Esophagus squamous epithelium (tissue), 5 donors: ENCODE results near the gene TDRD7. TPM values are rescaled to one million over a fixed set of nuclear protein-coding genes. Genes with fewer than 3 reads are reported as not detected.

Experiments
- DNase-seq: peaks from one replicate; lab custom pipeline; 2025; lab: John Stamatoyannopoulos, UW
- H3K27ac ChIP-seq, 4 donors: fragments of 200-600 bp; sonication (generic); one replicate each; pipeline ENCODE4 v1.5.1; 2016 to 2019; ENCODE audit warnings: mild to moderate bottlenecking in 1 of 4
- H3K27me3 ChIP-seq, 4 donors: fragments of 200-600 bp; sonication (generic); 1 replicate in 3 of 4; 2 replicates in 1 of 4; pipeline versions ENCODE4 v1.5.1 to v1.6.0; 2017 to 2021; ENCODE audit warnings: antibody characterized with exemption in 1 of 4
- H3K36me3 ChIP-seq, 3 donors: fragments of 200-600 bp; sonication (generic); one replicate each; pipeline ENCODE4 v1.5.1; 2016 to 2019
- H3K4me1 ChIP-seq, 3 donors: fragments of 200-600 bp; sonication (generic); one replicate each; pipeline ENCODE4 v1.5.1; 2017 to 2019
- H3K4me3 ChIP-seq, 4 donors: fragments of 200-600 bp; sonication (generic); 1 replicate in 3 of 4; 2 replicates in 1 of 4; pipeline ENCODE4 v1.5.1; 2016 to 2019; ENCODE audit warnings: mild to moderate bottlenecking in 2 of 4, moderate library complexity in 1 of 4
- H3K9me3 ChIP-seq, 3 donors: fragments of 200-600 bp; sonication (generic); one replicate each; pipeline ENCODE4 v1.5.1; 2016 to 2019
- CTCF ChIP-seq, 6 experiments: fragments of 450-650 bp in 4 of 6; fragments of 200-600 bp in 2 of 6; sonication (generic) in 2 of 6; IDR thresholded peaks; one replicate each; pipeline ENCODE4 v1.5.1; 2016 to 2019; ENCODE audit warnings: antibody characterized with exemption in 6 of 6, mild to moderate bottlenecking in 4 of 6, moderate library complexity in 4 of 6
- POLR2A ChIP-seq, 4 donors: fragments of 450-650 bp; IDR thresholded peaks; one replicate each; pipeline ENCODE4 v1.6.1; 2017; ENCODE audit warnings: antibody characterized with exemption in 4 of 4, mild to moderate bottlenecking in 4 of 4, moderate library complexity in 3 of 4
- WGBS, 2 donors: methylation state at CpG; one replicate each; pipeline ENCODE4 v1.1.5; 2018; 5-methylcytosine and 5-hydroxymethylcytosine counted together
- intact Hi-C: fragments of 100-400 bp; cut with DNase I; formaldehyde crosslinking; loops from one replicate; pipeline ENCODE4 v1.15.0; 2022
- total RNA-seq, 4 donors: library from RNA; depleted of rRNA; stranded (reverse); fragments of >200 nt; gene quantifications; one replicate each; pipeline ENCODE4 v1.1.0, GENCODE V29; 2016
- donor health status: DM: yes; HTN: yes; CAD: no.

Gene TDRD7
- total RNA-seq, 4 donors from 2014 or later, result 7.7 to 11.3 (median 10.2) TPM

GRCh38 chr9:97502222-97502983 is 90.5 kb downstream of the TDRD7 start:
- WGBS, 2 donors, result 0 to 3% methylated on average over 22 to 23 of the region's 49 CpGs
- Histone ChIP-seq H3K27me3 (peaks cover 0 to 85% (median 1%) of the 10 kb centered on the region in 4 donors), H3K4me3 (peak overlapping the region; percentile 61 to 84 (median 70)), H3K27ac (peak overlapping the region; percentile 61 to 88 (median 77)), H3K9me3 (no peaks in the 10 kb centered on the region), H3K36me3 (no peaks in the 10 kb centered on the region), H3K4me1 (peaks cover 15 to 38% (median 23%) of the 10 kb centered on the region in 3 donors)
- intact Hi-C loops, result no loop called here
- TF ChIP-seq CTCF (IDR thresholded peaks at IDR 0.05) (no peak), POLR2A (IDR thresholded peaks at IDR 0.05) (no peak)
- no peak for DNase-seq

GRCh38 chr9:97502984-97503861 is 91.3 kb downstream of the TDRD7 start:
- no peak for TF ChIP-seq CTCF (IDR thresholded peaks at IDR 0.05)
- TF ChIP-seq POLR2A (IDR thresholded peaks at IDR 0.05), result no peak
- WGBS, 2 donors, result 29 to 40% methylated on average over 10 of the region's 17 CpGs
- H3K4me3 ChIP-seq, result peak overlapping the region in 3 of 4 donors; percentile 67 to 84 (median 74)
- DNase-seq, result no peak
- peaks cover 0 to 89% (median 1%) of the 10 kb centered on the region in 4 donors for H3K27me3 ChIP-seq
- H3K4me1 ChIP-seq, result peaks cover 15 to 38% (median 23%) of the 10 kb centered on the region in 3 donors
- no peaks in the 10 kb centered on the region for H3K9me3 ChIP-seq
- intact Hi-C loops, result no loop called here
- no peaks in the 10 kb centered on the region for H3K36me3 ChIP-seq
- peak overlapping the region; percentile 61 to 88 (median 77) for H3K27ac ChIP-seq

GRCh38 chr9:97503862-97504210 is 91.9 kb downstream of the TDRD7 start:
- H3K4me1 ChIP-seq, result peaks cover 15 to 38% (median 23%) of the 10 kb centered on the region in 3 donors
- TF ChIP-seq POLR2A (IDR thresholded peaks at IDR 0.05), result no peak
- no peak for TF ChIP-seq CTCF (IDR thresholded peaks at IDR 0.05)
- no peak for DNase-seq
- H3K9me3 ChIP-seq, result no peaks in the 10 kb centered on the region
- H3K4me3 ChIP-seq, result peak overlapping the region in 1 of 4 donors; percentile 84
- H3K27ac ChIP-seq, result peak overlapping the region in 3 of 4 donors; percentile 67 to 88 (median 72)
- 71 to 75% methylated on average over 1 of the region's 1 CpG for WGBS, 2 donors
- no peaks in the 10 kb centered on the region for H3K36me3 ChIP-seq
- peaks cover 0 to 88% (median 1%) of the 10 kb centered on the region in 4 donors for H3K27me3 ChIP-seq
- intact Hi-C loops, result no loop called here

GRCh38 chr9:97504381-97505216 is 92.7 kb downstream of the TDRD7 start:
- peaks cover 15 to 38% (median 23%) of the 10 kb centered on the region in 3 donors for H3K4me1 ChIP-seq
- H3K27me3 ChIP-seq, result peaks cover 0 to 81% (median 1%) of the 10 kb centered on the region in 4 donors
- H3K9me3 ChIP-seq, result no peaks in the 10 kb centered on the region
- no peaks in the 10 kb centered on the region for H3K36me3 ChIP-seq
- no peak for DNase-seq
- WGBS, 2 donors, result 62 to 64% methylated on average over 8 of the region's 8 CpGs
- peak overlapping the region in 3 of 4 donors; percentile 67 to 88 (median 72) for H3K27ac ChIP-seq
- intact Hi-C loops, result no loop called here
- TF ChIP-seq POLR2A (IDR thresholded peaks at IDR 0.05) (no peak), CTCF (IDR thresholded peaks at IDR 0.05) (no peak)
- peak overlapping the region in 1 of 4 donors; percentile 37 for H3K4me3 ChIP-seq
